ENCODE results near the gene COL4A1.

COL4A1 gene

GRCh38 chr13:110306960-110307766 lies at the start of gene COL4A1, which contains the start of gene COL4A2:
Gene COL4A1, minus strand, starts transcription at chr13:110307157. Its CDS starts 130 bp downstream, at chr13:110307027.
Gene COL4A2, plus strand, starts transcription at chr13:110307284. Its CDS starts 620 bp downstream, at chr13:110307904.
- no peak for DNase-seq

- no peak for DNase-seq
Observed at GRCh38 chr13:110356362-110356761, 49.4 kb upstream of the COL4A1 start.

DNA sequence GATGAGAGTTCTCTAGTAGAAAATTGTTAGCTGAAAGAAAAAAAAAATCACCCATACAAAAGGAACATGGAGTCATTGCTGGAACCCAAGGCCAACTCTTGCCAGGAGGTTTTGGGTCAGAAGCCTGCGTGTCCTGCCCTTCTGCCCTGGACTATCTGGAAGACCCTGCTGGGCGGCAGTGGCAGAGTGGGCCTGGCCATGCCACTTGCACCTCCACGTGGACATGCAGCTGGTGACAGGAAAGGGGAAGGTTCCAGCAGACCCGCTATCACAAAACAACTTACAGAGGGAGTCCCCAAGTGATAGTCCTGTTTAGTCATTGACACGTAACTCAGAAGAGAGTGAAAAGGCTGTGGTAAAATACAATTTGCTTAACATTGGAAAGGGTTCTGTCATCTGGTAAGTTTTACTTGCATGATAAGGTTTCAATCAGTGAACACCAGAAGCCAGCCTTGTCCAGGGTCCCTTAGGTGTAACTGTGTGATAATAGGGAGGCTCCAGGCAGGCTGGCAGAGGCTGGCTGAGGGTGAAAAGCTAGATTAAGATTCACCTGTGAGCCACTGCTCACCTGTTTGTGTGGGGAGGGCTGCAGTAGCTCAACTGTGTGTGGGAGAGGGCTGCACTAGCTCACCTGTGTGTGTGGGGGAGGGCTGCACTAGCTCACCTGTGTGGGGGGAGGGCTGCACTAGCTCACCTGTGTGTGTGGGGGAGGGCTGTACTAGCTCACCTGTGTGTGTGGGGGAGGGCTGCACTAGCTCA lies 47.9 kb upstream of the COL4A1 start:
- DNase-seq = no peak

DNA sequence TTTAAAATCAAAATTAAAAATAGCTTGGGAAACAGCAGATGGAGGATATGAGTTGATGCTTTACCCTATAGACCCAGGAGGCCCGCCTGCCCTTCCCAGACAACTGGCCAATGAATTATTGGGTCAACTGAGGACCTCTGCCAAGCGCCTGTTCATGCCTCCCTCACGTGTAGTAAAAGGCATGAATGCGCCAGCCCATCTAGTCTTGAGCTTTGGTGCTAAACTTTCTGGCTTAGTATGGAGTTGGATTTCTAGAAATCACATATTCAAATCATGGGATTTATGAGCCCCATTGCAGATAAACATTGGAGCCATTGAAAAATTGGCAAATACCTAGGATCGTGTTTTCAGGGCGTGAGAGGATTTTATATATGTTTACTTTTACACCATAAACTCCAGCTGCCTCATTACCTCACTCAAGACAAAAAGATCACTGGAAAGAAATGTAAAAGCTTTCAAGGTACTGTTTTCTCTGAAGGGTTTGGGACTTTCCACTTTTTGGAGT lies 47.2 kb upstream of the COL4A1 start:
- DNase-seq = no peak

DNA sequence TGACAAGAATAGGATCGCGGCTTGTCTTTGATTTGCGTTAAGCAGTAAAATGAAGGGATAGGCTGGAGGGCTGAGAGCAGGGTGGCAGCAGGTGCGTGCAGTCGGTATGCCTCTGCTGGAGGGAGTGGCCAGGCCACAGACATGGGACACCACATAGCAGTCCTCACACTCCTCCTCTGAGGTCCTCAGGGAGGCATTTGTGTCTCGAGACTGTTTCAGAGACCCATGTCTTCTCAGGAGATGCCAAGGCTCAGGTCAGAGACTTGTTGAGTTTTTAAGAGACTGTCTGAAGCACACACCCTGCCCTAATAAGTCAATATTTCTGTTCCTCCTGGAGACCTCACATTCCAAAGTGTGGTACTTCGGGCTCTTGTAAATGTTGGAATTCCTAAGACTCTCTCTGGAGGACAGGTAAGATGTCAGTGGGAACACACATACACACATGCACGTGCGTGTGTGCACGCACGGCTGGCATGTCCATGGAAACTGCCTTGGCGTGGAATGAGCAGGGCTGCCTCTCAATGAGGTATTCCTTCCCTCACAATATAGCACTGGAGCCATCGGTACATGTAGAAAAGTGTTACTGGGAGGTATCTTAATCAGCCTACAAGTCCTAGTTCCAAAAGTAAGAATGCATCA lies 46.5 kb upstream of the COL4A1 start:
- no peak for DNase-seq

- DNase-seq = no peak
Observed at GRCh38 chr13:110352735-110353134, 45.8 kb upstream of the COL4A1 start.

GRCh38 chr13:110351636-110352420 lies 44.9 kb upstream of the COL4A1 start:
- no peak for DNase-seq

GRCh38 chr13:110350509-110350908 lies 43.6 kb upstream of the COL4A1 start:
- DNase-seq = no peak

DNA sequence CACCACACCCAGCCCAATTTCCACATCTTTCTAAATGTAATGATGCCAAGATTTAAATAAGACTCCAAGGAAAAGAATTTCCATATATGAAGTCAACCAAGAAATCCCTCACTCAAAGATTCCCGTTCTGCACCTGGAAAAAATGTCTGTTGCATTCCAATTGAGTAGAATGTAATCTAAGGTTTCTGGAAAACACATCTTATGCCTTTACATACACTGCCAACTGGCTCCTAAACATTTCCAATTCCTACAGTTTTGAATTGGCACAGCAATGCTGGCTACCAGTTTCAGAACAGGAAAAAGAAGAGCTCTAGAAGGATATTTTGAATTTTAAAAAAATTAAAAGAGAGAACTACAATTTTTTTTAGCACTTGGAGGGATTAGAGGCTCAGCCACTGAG lies 43.1 kb upstream of the COL4A1 start:
- DNase-seq = no peak

DNA sequence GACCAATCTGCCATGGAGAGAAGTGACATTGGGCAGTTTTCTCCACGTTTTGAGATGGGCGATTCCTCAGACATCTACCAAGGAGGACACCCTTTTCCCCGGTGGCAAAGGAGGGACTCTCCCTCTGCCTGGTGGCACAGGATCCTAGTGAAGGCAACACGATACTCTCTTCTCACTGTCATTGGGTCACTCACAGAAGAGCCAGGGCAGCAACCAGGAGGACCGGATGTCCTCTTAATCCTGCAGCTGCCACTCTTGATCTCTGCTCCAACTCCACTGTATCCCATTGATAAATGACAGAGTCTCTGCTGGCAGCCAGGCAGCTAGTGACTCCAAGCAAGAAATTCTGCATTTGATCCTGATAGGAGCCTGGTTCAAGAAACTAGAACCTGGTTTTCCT lies 42.3 kb upstream of the COL4A1 start:
- no peak for DNase-seq

- no peak for DNase-seq
Observed at GRCh38 chr13:110348309-110349105, 41.5 kb upstream of the COL4A1 start.

DNA sequence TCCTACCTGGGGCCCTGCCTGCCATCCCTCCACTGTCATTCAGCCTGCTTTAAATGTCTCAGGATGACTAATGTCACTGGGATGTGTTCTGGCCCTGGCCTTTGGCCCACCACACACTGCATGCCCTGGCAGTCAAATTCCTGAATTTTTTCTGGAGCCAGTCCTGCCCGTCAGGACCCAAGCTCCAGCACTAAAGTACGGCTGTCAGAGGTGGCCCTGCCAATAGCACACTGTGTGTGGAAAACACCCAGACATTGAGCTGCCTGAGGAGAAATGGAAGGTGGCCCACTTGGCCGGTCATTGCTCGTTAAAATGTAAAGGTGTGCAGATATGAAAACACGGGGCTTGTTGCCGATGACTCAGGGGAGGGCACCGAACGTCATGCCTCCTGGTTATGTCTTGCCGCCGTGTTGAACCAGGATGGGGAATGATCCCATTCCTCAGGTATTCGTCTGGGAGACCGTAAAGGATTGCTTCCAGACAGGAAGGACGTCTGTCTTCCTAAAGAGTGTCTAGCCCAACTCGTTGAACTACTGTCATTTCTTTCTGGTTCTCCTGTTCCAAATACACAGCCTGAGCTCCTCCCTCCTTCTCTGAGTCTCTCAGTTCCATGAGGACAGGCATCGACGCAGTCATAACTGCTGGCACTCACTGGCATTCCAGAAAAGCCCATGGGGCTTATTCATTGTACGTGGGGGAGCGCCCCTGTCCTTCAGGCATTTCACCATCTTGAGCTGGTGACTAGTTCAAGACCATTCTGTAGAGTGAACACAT lies 40.8 kb upstream of the COL4A1 start:
- no peak for DNase-seq

- DNase-seq = no peak
Observed at GRCh38 chr13:110347088-110347487, 40.1 kb upstream of the COL4A1 start.

GRCh38 chr13:110346661-110347067 lies 39.7 kb upstream of the COL4A1 start:
- DNase-seq = no peak

DNA sequence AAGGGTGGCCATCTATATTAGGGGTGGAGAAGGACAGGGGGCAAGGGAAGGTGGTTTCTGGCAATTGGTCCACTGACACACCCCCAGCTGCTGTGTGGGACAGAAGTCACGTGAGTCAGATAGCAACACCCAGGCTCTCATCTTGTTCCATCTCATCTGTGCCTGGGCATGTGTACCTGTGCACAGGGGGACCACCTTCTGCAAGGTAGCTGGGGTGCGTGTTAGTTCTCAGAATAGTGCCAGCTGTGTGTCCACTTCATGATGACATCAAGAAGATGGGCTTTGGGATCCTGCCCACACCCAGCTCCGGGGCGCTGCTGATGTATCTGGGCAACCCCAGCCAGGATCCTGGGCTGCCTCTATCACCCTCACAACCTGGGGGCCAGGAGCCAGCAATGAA lies 38.7 kb upstream of the COL4A1 start:
- no peak for DNase-seq

DNA sequence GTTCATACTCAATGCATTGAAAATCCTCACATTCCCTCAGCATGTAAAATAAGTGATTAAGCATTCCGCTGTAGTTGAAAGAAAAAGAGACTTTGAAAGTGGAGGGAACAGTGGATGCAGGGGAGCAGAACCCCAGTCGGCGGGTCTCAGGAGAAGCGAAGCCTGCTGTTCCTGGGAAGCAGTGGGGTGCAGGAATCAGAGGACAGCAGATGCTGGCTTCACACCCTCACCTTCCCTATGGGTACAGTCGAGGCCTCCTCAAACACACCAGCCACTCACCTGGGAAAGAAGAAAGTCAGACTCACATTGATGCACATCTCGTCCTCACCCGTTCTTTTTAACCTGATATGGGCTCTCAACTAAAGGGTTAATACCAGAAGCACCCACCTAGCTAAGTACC lies 38.3 kb upstream of the COL4A1 start:
- DNase-seq = no peak

DNA sequence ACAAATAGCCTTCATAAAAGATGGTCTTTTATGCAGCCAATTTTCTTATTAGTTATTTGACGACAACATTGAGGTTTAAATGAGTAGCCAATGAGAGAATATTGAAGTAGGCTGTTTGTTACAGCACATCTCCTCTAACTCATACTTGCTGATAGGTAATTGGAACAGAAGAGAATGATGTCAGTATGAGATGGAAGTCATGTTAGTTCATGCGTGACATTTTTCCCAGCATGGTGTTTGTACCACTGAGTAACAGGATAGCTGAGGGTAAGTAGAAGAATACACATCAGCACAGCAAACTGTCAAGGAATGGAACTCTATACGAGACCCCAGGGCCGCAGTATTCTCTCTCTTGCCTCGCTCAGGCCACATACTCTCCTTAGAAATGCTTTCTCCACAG lies 37.4 kb upstream of the COL4A1 start:
- no peak for DNase-seq

DNA sequence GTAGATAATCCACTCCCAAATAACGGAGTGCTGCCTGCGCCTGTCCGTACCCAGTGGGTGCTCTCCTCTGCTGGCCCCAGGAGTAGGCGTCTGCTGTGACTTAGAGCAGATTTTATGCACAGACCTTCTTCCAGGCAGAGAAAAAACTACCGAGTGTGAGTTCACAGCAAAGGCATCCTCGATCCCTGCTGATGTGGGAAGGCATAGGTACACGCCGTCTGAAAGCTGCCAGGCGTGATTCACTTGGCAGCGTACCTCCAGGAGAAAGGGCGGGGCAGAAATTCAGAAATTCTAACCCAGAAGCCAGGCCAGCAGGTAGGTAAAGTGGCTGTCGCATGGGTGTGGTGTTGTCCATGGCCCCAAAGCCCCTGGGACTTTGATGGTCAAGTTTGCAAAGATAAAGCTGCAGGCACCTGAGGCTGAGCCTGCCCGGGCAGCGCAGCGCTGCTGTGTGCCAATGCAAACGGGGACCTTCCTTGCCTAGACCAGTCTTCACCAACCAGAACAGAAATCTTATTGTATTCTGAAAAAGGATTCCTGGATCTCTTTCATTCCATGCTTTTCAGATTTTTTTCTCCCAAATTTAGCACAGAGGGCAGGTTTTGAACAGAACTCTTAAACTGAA lies 36.4 kb upstream of the COL4A1 start:
- DNase-seq = no peak

DNA sequence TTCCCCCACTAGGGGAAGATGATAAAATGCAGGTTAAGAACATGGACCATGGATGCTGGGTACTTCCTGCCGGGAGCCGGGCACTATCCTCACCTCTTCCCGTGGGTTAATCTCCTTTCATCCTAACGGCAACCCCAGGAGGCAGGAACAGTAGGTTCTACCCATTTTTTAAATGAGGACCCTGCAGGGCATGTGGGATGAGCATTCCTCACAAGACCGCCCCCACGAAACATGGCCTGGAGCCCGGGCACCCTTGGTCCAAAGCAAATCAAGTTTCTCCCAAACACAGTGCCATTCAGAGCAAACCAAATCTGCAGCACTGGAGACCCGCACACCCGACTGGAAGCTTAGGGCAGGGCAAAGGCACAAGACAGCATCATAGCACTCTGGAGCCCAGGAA lies 35.5 kb upstream of the COL4A1 start:
- DNase-seq = no peak

- no peak for DNase-seq
Observed at GRCh38 chr13:110341445-110342244, 34.7 kb upstream of the COL4A1 start.

All from activated effector memory CD4-positive, alpha-beta T cell treated with anti-CD3 and anti-CD28 coated beads, Interleukin-2, amount 50 U/mL, for 16 hours (primary cell).